DMS 273 treated with DMSO at 0.1 percent for 48 hours (cell line): ENCODE measurements around the gene ARMC2.
"Not testable (repeated sequence)": the region's sequence is repeated elsewhere in the genome, so short reads cannot be mapped to it uniquely, and the experiment has no call there.

Experiments used
- DNase-seq: peaks from one replicate; lab custom pipeline; 2025; lab: John Stamatoyannopoulos, UW

ARMC2 gene

GRCh38 chr6:108916026-108916686 is 67.9 kb downstream of the ARMC2 start:
- DNase-seq, result no peak

GRCh38 chr6:108920751-108921150 is 72.5 kb downstream of the ARMC2 start:
- no peak for DNase-seq

- no peak for DNase-seq
These were observed 73.5 kb downstream of the ARMC2 start for GRCh38 chr6:108921547-108922361.

- no peak for DNase-seq
These were observed 74.3 kb downstream of the ARMC2 start for GRCh38 chr6:108922499-108922898.

- no peak for DNase-seq
These were observed 79.7 kb downstream of the ARMC2 start for GRCh38 chr6:108927927-108928326.

- DNase-seq, result no peak
These were observed 80.4 kb downstream of the ARMC2 start for GRCh38 chr6:108928650-108929049.

GRCh38 chr6:108931090-108931489 is 82.9 kb downstream of the ARMC2 start:
- not testable (repeated sequence) for DNase-seq

GRCh38 chr6:108937170-108937569 is 88.9 kb downstream of the ARMC2 start:
- DNase-seq, result no peak

- no peak for DNase-seq
These were observed 92.5 kb downstream of the ARMC2 start for GRCh38 chr6:108940741-108941140.

- DNase-seq, result no peak
These were observed 93.1 kb downstream of the ARMC2 start for GRCh38 chr6:108941281-108941680.

GRCh38 chr6:108941859-108942258 is 93.6 kb downstream of the ARMC2 start:
- no peak for DNase-seq

- no peak for DNase-seq
These were observed 94.6 kb downstream of the ARMC2 start for GRCh38 chr6:108942556-108943492.

- peak; percentile 13 for DNase-seq
These were observed 95.8 kb downstream of the ARMC2 start for GRCh38 chr6:108944071-108944470.

GRCh38 chr6:108944707-108945680 is 96.8 kb downstream of the ARMC2 start:
- DNase-seq, result peak; percentile 87

- DNase-seq, result peak; percentile 52
These were observed 97.5 kb downstream of the ARMC2 start for GRCh38 chr6:108945681-108946159.

GRCh38 chr6:108946695-108947094 is 98.5 kb downstream of the ARMC2 start:
- DNase-seq, result peak; percentile 61

GRCh38 chr6:108947114-108947854 is 99.1 kb downstream of the ARMC2 start:
- DNase-seq, result peak; percentile 91

- peak; percentile 85 for DNase-seq
These were observed 100.0 kb downstream of the ARMC2 start for GRCh38 chr6:108948181-108948661.

- DNase-seq, result no peak
These were observed 103.2 kb downstream of the ARMC2 start for GRCh38 chr6:108951351-108951953.
